A549 (cell line): ENCODE results near the gene TMEM107.

ENCODE experiments used
- CTCF ChIP-seq: fragments of >200 bp; sonication (Bioruptor Twin); formaldehyde crosslinking; IDR thresholded peaks from 3 replicates; pipeline ENCODE4 v1.5.1; 2016
- POLR2A ChIP-seq: IDR thresholded peaks from 2 replicates; pipeline ENCODE4 v1.6.1; 2012; ENCODE audit warnings: mild to moderate bottlenecking, low read length

GRCh38 chr17:8122924-8123694 is 53.1 kb downstream of the TMEM107 start:
- no peak for TF ChIP-seq POLR2A
- no peak for TF ChIP-seq CTCF
